PFSK-1 (cell line): ENCODE results near the gene ERVK3-1. TPM values are rescaled to one million over a fixed set of nuclear protein-coding genes. Genes with fewer than 3 reads are reported as not detected.
A peak's percentile ranks its signal among the peaks of the same experiment; 100 is the strongest.

Experiments used
- FOXP2 ChIP-seq: optimal IDR thresholded peaks from 2 replicates; pipeline ENCODE3; 2011; ENCODE audit warnings: borderline replicate concordance, control low read depth, inconsistent platforms; ENCODE audit not compliant: insufficient read depth; ENCODE audit errors: extremely low read length, extremely low read depth
- POLR2AphosphoS5 ChIP-seq: IDR thresholded peaks from 2 replicates; pipeline ENCODE4 v1.6.1; 2012; ENCODE audit warnings: low read depth, mild to moderate bottlenecking, control low read depth, low read length, moderate library complexity
- REST ChIP-seq, 2 experiments: IDR thresholded peaks; 2 replicates each; pipeline versions ENCODE4 v1.6.1 to v1.8.0; 2011 to 2012; ENCODE audit warnings: low read depth in 2 of 2, low read length in 2 of 2, control low read depth in 1 of 2, inconsistent platforms in 1 of 2, mild to moderate bottlenecking in 1 of 2, moderate library complexity in 1 of 2; ENCODE audit not compliant: insufficient read depth in 1 of 2
- SIN3A ChIP-seq: IDR thresholded peaks from 2 replicates; pipeline ENCODE4 v1.6.1; 2012; ENCODE audit warnings: mild to moderate bottlenecking, low read length, moderate library complexity, borderline replicate concordance; ENCODE audit not compliant: insufficient read depth
- TAF1 ChIP-seq: IDR thresholded peaks from 2 replicates; pipeline ENCODE4 v1.6.1; 2012; ENCODE audit warnings: low read length, control low read depth, borderline replicate concordance; ENCODE audit not compliant: insufficient read depth
- polyA plus RNA-seq: library from polyadenylated mRNA; unstranded; fragments of >200 nt; gene quantifications from one replicate; pipeline ENCODE4 v1.2.1, GENCODE V29; 2012; ENCODE audit warnings: low read depth, missing spikeins; ENCODE audit not compliant: insufficient read length

The ERVK3-1 gene
- 43.2 TPM for polyA plus RNA-seq

- TF ChIP-seq TAF1, result peak; percentile 91
- peak in 1 of 2 experiments; percentile 48; a peak in 1 of 4 replicates for TF ChIP-seq REST (IDR thresholded peaks at IDR 0.05; ENCODE audit: insufficient read depth in 1 of 2, low read depth in 2 of 2, low read length in 2 of 2)
- TF ChIP-seq FOXP2, result peak; percentile 92
- peak; percentile 94 for TF ChIP-seq POLR2AphosphoS5
- TF ChIP-seq SIN3A, result 0 out of 2 replicates have a peak, but pooled peaks have one; percentile 56
Measured at GRCh38 chr19:58305065-58305931, at the start of gene ERVK3-1. Gene ERVK3-1 (plus strand): TSS chr19:58305377. CDS start chr19:58312169, 6,792 bp downstream.

- no peak for TF ChIP-seq SIN3A
- TF ChIP-seq FOXP2, result no peak
- no peak for TF ChIP-seq REST (IDR thresholded peaks at IDR 0.05; ENCODE audit: insufficient read depth in 1 of 2, low read depth in 2 of 2, low read length in 2 of 2)
- TF ChIP-seq TAF1, result no peak
- TF ChIP-seq POLR2AphosphoS5, result no peak
Measured at GRCh38 chr19:58261600-58261967, 43.6 kb upstream of the ERVK3-1 start.

GRCh38 chr19:58261968-58262921 is 42.9 kb upstream of the ERVK3-1 start:
- TF ChIP-seq REST (IDR thresholded peaks at IDR 0.05; ENCODE audit: insufficient read depth in 1 of 2, low read depth in 2 of 2, low read length in 2 of 2) (no peak), SIN3A (no peak), TAF1 (no peak), POLR2AphosphoS5 (peak; percentile 11; the same call in 1 of the 2 replicates), FOXP2 (no peak)

- TF ChIP-seq POLR2AphosphoS5, result no peak; the same call in 1 of the 2 replicates
- no peak for TF ChIP-seq SIN3A
- TF ChIP-seq REST (IDR thresholded peaks at IDR 0.05; ENCODE audit: insufficient read depth in 1 of 2, low read depth in 2 of 2, low read length in 2 of 2), result no peak
- no peak for TF ChIP-seq FOXP2
- no peak for TF ChIP-seq TAF1
Measured at GRCh38 chr19:58262922-58263296, 42.3 kb upstream of the ERVK3-1 start.
